ENCODE results near the gene KCNAB1. TPM values are rescaled to one million over a fixed set of nuclear protein-coding genes. Genes with fewer than 3 reads are reported as not detected.
A peak's percentile ranks its signal among the peaks of the same experiment; 100 is the strongest.

Gene KCNAB1
- total and polyA plus RNA-seq, 2 donors (not counting 3 experiments of a cell fraction or from before 2014, with no cell fraction given): 0.21 TPM; not detected in 1

DNA sequence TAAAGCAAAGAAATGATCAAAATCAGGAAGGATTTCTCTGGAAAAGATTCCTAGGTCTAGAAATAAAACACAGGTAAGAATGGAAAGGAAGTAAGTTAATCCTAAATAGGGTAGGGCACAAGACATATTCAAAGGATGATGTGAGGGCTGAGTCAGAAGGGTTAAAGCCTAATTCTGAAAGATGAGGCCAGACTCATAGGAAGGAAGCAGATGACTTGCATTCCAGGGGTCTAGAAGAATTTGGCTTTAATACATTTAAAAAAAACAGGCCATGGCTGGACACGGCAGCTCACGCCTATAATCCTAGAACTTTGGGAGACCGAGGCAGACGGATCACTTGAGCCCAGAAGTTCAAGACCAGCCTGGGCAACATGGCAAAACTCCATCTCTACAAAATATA is 431.4 kb downstream of the KCNAB1 start:
- peaks cover 0 to 23% of the 10 kb centered on the region in 2 experiments for H3K36me3 ChIP-seq (ENCODE audit: control insufficient read depth in 2 of 2, extremely low read depth in 1 of 2, insufficient read depth in 2 of 2, low read length in 2 of 2)
- no peaks in the 10 kb centered on the region for H3K9me3 ChIP-seq (replicated peaks; ENCODE audit: control insufficient read depth, insufficient read depth, low read length)
- TF ChIP-seq MAX (IDR thresholded peaks at IDR 0.05; ENCODE audit: insufficient read depth, insufficient read length): no peak
- no peak for TF ChIP-seq POLR2A (IDR thresholded peaks at IDR 0.05; ENCODE audit: low read depth, low read length)
- TF ChIP-seq JUN (IDR thresholded peaks at IDR 0.05; ENCODE audit: borderline replicate concordance, insufficient read depth, insufficient read length, low read depth): peak; percentile 67
- peak; percentile 67 for TF ChIP-seq FOS (IDR thresholded peaks at IDR 0.05; ENCODE audit: borderline replicate concordance, insufficient read depth, low read length)
- TF ChIP-seq POLR2AphosphoS5 (IDR thresholded peaks at IDR 0.05; ENCODE audit: insufficient read depth, low read depth, low read length): peak; percentile 27
- no peak for TF ChIP-seq EZH2 (IDR thresholded peaks at IDR 0.05; ENCODE audit: borderline replicate concordance, low read depth, low read length, severe bottlenecking)
- TF ChIP-seq CTCF (IDR thresholded peaks at IDR 0.05; ENCODE audit: extremely low read depth in 1 of 2, insufficient read depth in 1 of 2, low read depth in 1 of 2, low read length in 2 of 2): no peak
- TF ChIP-seq MYC (IDR thresholded peaks at IDR 0.05; ENCODE audit: low read depth, low read length): no peak
- TF ChIP-seq GATA2 (IDR thresholded peaks at IDR 0.05; ENCODE audit: insufficient read depth, insufficient read length, low read depth, low read length): peak; percentile 5
- POLR2A ChIA-PET: interaction anchor here (0.9 kb wide), 1 partner anchor 17 kb away, joined by 4 read pairs; no protein-coding TSS in a partner anchor
- no peaks in the 10 kb centered on the region for H3K9me1 ChIP-seq (replicated peaks; ENCODE audit: control insufficient read depth, extremely low read depth, insufficient read depth, low read length)
- dilution Hi-C loops (cut with MboI; ENCODE audit: extremely low pct_ligation_motif_present, low sequenced_read_pairs): no loop called here
- peak overlapping the region; percentile 11 for H3K9ac ChIP-seq (replicated peaks; ENCODE audit: extremely low read depth, insufficient read depth, low read length)
- peaks cover 82% of the 10 kb centered on the region for H3K79me2 ChIP-seq (ENCODE audit: control insufficient read depth, insufficient read depth, low read length)
- FAIRE-seq (peak; percentile 77), DNase-seq (ENCODE audit: low read depth, low spot score) (no peak)
- intact Hi-C loops (cut with micrococcal nuclease): loop anchor here (1.0 to 5.0 kb wide), 4 partner anchors 8 to 981 kb away; partner anchors contain the start of gene TIPARP
- no peaks in the 10 kb centered on the region for H3K27me3 ChIP-seq (ENCODE audit: control insufficient read depth in 2 of 2, insufficient read depth in 2 of 2, low read length in 2 of 2)
- peak overlapping the region; percentile 62 for H3K4me2 ChIP-seq (ENCODE audit: insufficient read depth, low read length)
- CTCF ChIA-PET: interaction anchor here (1.1 to 1.5 kb wide), 3 partner anchors 17 to 403 kb away, joined by 3 read pairs; no protein-coding TSS in a partner anchor
- no peak overlapping the region for H2AFZ ChIP-seq (ENCODE audit: low read depth, low read length)
- peaks cover 12% of the 10 kb centered on the region for H4K20me1 ChIP-seq (replicated peaks; ENCODE audit: control insufficient read depth, extremely low read depth, insufficient read depth, low read length)
- H3K4me1 ChIP-seq (ENCODE audit: control insufficient read depth, extremely low read depth, insufficient read depth, low read length): peaks cover 70% of the 10 kb centered on the region
- peak overlapping the region; percentile 82 for H3K27ac ChIP-seq (ENCODE audit: insufficient read depth, low read depth, low read length)
- BruUV-seq (replicated peaks): no TSS peak
- peak overlapping the region in 1 of 3 experiments; percentile 23 for H3K4me3 ChIP-seq (replicated peaks in 1 of 3; ENCODE audit: insufficient read depth in 1 of 3, low read depth in 1 of 3, low read length in 3 of 3)

Measured in endothelial cell of umbilical vein (primary cell).